ENCODE results near the gene STC2.

The STC2 gene

GRCh38 chr5:173314166-173314952 is 13.9 kb downstream of the STC2 start:
- no peak for DNase-seq (ENCODE audit: low spot score)
- in situ Hi-C loops (cut with MboI; ENCODE audit: low pct_unique_long_range_greater_than_20kb, low sequenced_read_pairs, unreplicated experiment) = no loop called here
- TF ChIP-seq CTCF (IDR thresholded peaks at IDR 0.05; ENCODE audit: extremely low read depth, insufficient read depth, missing control alignments) = no peak

GRCh38 chr5:173313351-173313801 is 14.8 kb downstream of the STC2 start:
- TF ChIP-seq CTCF (IDR thresholded peaks at IDR 0.05; ENCODE audit: extremely low read depth, insufficient read depth, missing control alignments) = no peak
- no peak for DNase-seq (ENCODE audit: low spot score)
- in situ Hi-C loops (cut with MboI; ENCODE audit: low pct_unique_long_range_greater_than_20kb, low sequenced_read_pairs, unreplicated experiment) = no loop called here

GRCh38 chr5:173312821-173313220 is 15.4 kb downstream of the STC2 start:
- no peak for TF ChIP-seq CTCF (IDR thresholded peaks at IDR 0.05; ENCODE audit: extremely low read depth, insufficient read depth, missing control alignments)
- in situ Hi-C loops (cut with MboI; ENCODE audit: low pct_unique_long_range_greater_than_20kb, low sequenced_read_pairs, unreplicated experiment) = no loop called here
- DNase-seq (ENCODE audit: low spot score) = no peak

- DNase-seq (ENCODE audit: low spot score) = no peak
- no peak for TF ChIP-seq CTCF (IDR thresholded peaks at IDR 0.05; ENCODE audit: extremely low read depth, insufficient read depth, missing control alignments)
- in situ Hi-C loops (cut with MboI; ENCODE audit: low pct_unique_long_range_greater_than_20kb, low sequenced_read_pairs, unreplicated experiment) = no loop called here
These were observed 16.2 kb downstream of the STC2 start for GRCh38 chr5:173311818-173312585.

- TF ChIP-seq CTCF (IDR thresholded peaks at IDR 0.05; ENCODE audit: extremely low read depth, insufficient read depth, missing control alignments) = no peak
- no peak for DNase-seq (ENCODE audit: low spot score)
- in situ Hi-C loops (cut with MboI; ENCODE audit: low pct_unique_long_range_greater_than_20kb, low sequenced_read_pairs, unreplicated experiment) = no loop called here
These were observed 17.1 kb downstream of the STC2 start for GRCh38 chr5:173310861-173311785.

GRCh38 chr5:173310218-173310769 is 17.9 kb downstream of the STC2 start:
- TF ChIP-seq CTCF (IDR thresholded peaks at IDR 0.05; ENCODE audit: extremely low read depth, insufficient read depth, missing control alignments) = no peak
- no peak for DNase-seq (ENCODE audit: low spot score)
- in situ Hi-C loops (cut with MboI; ENCODE audit: low pct_unique_long_range_greater_than_20kb, low sequenced_read_pairs, unreplicated experiment) = no loop called here

Measured in GM13977 (cell line).